GM21529 (cell line): ENCODE results near the gene CDK15.
"Not testable (repeated sequence)": the region's sequence is repeated elsewhere in the genome, so short reads cannot be mapped to it uniquely, and the experiment has no call there.

Experiments
- ATAC-seq: cut with Tn5 transposase; IDR thresholded peaks from one replicate; pipeline ENCODE4 v1.9.1; 2021; ENCODE audit not compliant: unreplicated experiment

Gene CDK15

DNA sequence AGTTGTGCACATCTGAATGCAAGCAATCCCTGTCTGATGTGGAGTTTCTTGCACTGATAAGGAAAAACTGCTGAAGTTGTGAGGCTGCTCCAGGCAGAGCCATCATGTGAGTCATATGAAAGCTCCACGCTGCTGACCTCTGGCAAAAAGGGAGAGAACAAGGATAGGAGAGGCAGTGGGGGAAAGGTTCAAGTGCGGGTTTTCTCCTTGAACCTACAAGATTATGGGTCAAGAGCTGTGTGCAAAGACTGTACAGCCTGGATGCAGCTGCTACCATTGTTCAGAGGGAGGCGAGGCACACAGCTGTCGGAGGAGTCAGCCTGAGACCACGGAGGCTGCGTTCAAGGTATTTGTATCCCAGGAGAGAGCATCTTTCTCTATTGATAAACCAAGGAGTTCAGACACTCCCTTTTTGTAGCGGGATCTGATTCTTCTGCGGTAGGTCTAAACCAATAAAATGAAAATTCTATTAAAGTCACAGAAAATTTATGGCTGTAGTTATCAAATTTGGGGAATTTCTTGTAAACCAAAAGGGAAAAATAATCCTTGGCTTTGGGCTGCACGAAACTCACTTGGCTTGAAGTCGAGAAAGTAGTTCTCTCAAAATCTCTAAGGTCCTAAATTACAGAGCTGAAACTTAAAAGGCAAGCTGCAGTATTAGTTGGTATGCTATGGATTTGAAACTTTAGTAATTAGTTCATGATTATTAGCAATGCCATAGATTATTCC is at the start of gene CDK15:
TSS of gene CDK15 (plus strand) at position 96 of the 729 bp plus-strand sequence. CDS start at position 224, 128 bp downstream.
- ATAC-seq, result no peak

DNA sequence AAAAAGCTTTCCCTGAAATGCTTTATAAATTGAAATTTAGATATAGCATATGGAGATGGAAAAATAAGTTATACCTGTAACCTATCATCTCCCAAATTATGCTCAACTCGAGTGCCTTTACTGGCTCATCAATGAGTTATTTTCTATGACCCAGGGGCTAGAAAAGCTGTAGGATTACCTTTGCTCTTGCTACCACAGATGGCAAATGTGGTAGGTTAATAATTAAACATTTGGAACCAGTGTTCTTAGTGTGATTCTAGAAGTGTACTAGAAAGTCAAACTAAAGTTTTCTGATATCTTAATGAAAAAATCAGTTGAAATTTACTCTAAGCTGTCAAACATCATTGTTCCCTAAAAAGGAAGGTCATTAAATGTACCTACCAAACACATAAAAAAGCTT is 48.1 kb upstream of the CDK15 start:
- no peak for ATAC-seq

GRCh38 chr2:201758873-201759272 is 47.5 kb upstream of the CDK15 start:
- no peak for ATAC-seq

DNA sequence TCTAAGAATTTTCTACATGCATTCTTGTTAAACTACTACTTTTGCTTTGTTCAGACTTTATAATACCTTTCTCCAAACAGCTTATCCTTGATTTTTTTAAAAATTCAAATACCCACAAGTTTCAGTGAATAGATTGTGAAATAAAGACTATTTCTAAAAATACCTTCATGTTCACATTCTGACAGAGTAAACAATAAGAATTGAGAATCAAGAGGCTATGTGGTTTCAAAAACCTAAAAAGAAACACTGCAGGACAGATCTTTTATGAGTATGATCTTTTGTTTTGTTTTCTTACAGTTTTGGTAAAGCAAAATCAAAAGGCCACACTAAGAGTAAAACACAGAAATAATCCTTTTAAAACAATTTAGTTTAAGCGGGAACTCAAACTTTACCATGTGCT is 46.8 kb upstream of the CDK15 start:
- ATAC-seq, result no peak

DNA sequence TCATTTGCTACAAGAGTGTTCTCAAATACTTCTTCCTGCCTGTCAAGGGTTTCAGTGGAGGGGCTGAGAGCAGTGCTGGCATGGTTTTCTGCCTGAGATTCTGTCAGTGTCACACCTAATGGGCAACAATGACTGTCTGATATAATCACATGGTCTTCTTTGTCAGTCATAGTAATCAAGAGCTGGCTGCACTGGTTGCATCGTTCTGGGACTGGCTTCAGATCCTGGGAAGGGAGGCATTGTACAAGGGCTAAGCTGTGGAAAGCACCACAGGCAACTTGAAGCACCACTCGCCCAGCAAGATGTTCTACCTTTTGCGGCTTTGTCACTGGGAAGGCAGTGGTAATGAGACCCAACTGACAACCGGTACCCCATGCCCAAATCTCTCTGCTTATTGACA is 45.2 kb upstream of the CDK15 start:
- ATAC-seq, result no peak

GRCh38 chr2:201764469-201764868 is 41.9 kb upstream of the CDK15 start:
- ATAC-seq, result not testable (repeated sequence)

- no peak for ATAC-seq
Measured at GRCh38 chr2:201765799-201766198, 40.5 kb upstream of the CDK15 start.

GRCh38 chr2:201768918-201769317 is 37.4 kb upstream of the CDK15 start:
- no peak for ATAC-seq

DNA sequence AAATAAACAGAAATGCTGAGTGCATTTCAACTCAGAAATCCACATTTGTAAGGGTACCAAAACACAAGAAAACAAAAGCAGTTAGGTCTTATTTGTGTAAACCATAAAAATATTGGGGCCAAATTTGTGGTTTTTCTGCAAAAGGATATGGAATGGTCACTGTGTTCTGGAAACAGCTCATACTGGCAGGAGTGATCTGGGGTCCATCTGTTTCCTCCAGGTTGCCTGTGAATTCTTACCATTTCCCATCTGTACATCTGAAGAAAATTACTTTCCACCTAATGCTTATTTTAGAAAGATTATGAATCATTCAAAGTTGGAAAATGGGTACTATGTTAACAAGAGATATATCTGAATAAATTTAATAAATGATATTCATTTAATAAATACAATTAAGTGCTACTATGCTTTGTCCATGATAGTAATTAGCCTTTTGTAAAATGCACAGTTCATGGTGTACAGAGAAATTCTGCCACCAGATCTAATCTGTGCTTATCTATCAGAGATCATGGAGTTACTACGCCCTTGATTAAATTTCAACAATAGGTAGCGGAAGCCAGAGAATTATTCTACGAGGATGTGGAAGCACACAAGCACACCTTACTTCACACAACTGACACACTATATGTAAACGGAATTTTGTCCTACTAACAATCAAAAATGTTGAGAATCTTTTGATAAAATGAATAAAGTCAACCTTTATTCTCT is 36.5 kb upstream of the CDK15 start:
- no peak for ATAC-seq

DNA sequence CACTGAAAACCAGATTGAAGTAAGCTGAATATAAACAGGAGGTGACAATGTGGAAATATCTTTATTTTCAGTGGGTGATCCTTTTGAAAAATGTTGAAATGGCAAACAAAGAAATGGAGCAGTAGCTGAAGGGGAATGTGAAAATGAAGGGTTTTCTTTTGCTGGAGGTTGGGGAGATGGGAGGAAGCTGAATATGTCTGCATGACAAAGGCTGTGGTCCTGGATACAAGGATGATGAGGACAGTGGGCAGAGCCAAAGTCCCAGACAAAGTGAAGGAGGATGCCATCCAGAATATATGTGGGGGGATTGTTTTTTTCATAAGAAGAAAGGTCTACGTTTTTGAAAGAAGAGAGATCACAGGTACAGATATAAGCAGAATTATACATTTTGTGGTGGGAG is 32.3 kb upstream of the CDK15 start:
- ATAC-seq, result no peak

DNA sequence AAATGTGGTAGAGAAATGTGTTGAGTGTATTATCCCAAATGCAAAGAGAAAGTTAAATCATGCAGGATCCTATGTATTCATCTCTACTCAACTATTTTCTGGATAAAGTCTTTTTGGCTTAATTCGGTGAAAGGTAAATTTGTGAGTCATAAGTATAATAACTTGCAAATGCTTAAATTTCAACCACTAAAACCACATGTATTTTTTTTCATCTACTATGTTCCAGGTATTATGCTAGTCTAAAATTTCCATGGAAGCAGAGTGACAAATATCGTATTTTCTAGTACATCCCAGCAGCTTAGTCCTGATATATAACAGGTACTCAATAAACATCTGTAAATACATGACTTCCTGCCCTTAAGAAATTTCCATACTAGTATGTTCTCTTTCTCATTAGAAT is 31.8 kb upstream of the CDK15 start:
- no peak for ATAC-seq

GRCh38 chr2:201775326-201775725 is 31.0 kb upstream of the CDK15 start:
- ATAC-seq, result no peak

- ATAC-seq, result no peak
Measured at GRCh38 chr2:201777043-201777442, 29.3 kb upstream of the CDK15 start.

GRCh38 chr2:201777869-201778268 is 28.5 kb upstream of the CDK15 start:
- no peak for ATAC-seq

GRCh38 chr2:201779901-201780673 is 26.2 kb upstream of the CDK15 start:
- ATAC-seq, result no peak

GRCh38 chr2:201780674-201781493 is 25.5 kb upstream of the CDK15 start, which contains the start of gene ALS2:
Gene ALS2, minus strand, starts transcription at chr2:201780933. Its CDS starts 12,048 bp downstream, at chr2:201768885.
- peak; percentile 94 for ATAC-seq

DNA sequence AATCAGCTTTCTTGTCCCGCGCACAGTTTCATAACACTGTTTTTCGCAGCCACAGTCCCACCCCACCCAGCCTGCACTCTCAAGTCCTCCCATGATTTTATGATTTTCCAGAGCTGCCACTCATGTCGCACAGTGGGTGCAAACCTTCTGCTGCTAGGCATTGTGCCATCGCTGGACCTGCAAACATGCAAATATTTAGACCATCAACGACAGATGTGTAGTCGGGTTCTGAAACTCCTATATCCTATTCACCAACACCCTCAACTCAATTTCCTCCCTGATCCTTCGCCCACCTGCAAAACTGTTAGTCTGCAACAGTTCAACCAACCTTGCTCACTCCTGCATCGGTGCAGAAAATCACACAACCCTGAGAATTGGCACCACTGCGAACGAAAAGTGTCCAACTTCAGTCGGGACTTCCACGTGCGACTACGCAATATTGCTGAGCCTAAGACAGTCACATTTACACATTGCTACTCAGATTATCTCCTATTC is 24.7 kb upstream of the CDK15 start:
- ATAC-seq, result no peak

DNA sequence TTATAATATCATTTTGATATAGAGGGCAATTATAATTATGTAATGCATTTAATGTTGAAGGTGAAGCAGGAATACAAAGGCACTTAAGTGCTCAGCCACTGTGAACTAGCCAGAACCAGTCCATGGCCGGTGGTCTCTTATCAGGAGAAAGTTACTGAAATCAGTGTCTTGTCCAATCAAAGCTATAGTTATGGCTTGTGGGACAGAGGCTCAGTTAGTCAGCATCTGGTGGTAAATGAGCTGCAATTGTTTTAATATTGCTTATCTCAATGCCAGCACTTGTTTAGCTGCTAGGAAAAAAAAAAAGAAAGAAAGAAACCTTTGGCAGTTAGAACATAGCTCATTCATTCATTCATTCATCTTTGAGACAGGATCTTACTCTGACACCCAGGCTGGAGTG is 21.8 kb upstream of the CDK15 start:
- no peak for ATAC-seq

DNA sequence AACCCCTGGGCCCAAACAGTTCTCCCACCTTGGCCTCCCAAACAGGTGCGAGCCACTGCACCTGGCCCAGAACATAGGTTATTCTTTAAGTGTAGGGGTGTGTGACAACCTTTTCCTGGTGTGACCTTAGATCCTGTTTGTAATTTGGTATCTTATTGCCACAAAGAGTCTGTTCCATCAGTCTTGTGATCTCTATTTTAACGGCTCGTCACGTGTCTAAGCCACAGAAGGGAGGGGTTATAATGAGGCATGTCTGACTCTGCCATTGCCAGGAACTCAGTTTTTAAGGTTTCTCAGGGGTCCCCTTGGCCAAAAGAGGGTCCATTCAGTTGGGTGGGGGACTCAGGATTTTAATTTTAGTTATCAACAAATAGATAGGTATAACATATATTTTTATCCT is 21.2 kb upstream of the CDK15 start:
- ATAC-seq, result no peak

- no peak for ATAC-seq
Measured at GRCh38 chr2:201786471-201786870, 19.9 kb upstream of the CDK15 start.

GRCh38 chr2:201788371-201788770 is 18.0 kb upstream of the CDK15 start:
- no peak for ATAC-seq
